Measurements from ENCODE around the gene TPO. TPM values are rescaled to one million over a fixed set of nuclear protein-coding genes. Genes with fewer than 3 reads are reported as not detected.
"Not testable (repeated sequence)": the region's sequence is repeated elsewhere in the genome, so short reads cannot be mapped to it uniquely, and the experiment has no call there.

TPO gene
- polyA plus RNA-seq, 1 donor, result 0.20 TPM

GRCh38 chr2:1553671-1554295, 140.5 kb downstream of the TPO start:
- DNase-seq, result no peak

DNA sequence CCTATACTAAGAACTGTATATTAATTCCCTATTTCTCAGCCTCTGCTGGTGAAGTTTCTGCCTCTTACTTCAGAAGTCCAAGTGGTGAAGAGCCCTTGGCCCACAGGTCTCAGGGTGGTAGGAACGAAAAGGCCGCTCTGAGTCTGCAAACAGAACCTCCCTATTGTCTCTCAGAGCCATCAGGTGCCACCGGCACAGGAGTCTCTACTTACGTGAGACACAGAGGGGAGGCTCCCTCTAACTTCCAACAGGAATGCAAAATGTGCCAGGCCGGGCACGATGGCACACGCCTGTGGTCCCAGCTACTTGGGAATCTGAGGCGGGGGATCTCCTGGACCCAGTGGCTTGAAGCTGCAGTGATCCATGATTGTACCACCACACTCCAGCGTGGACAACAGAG, 143.0 kb downstream of the TPO start:
- no peak for DNase-seq

GRCh38 chr2:1556776-1557466, 143.7 kb downstream of the TPO start:
- DNase-seq, result no peak

GRCh38 chr2:1557467-1557820, 144.2 kb downstream of the TPO start:
- DNase-seq, result no peak

- DNase-seq, result no peak
Observed at GRCh38 chr2:1559589-1560175, 146.4 kb downstream of the TPO start.

- no peak for DNase-seq
Observed at GRCh38 chr2:1561259-1561658, 148.0 kb downstream of the TPO start.

GRCh38 chr2:1561811-1562421, 148.7 kb downstream of the TPO start:
- DNase-seq, result no peak

DNA sequence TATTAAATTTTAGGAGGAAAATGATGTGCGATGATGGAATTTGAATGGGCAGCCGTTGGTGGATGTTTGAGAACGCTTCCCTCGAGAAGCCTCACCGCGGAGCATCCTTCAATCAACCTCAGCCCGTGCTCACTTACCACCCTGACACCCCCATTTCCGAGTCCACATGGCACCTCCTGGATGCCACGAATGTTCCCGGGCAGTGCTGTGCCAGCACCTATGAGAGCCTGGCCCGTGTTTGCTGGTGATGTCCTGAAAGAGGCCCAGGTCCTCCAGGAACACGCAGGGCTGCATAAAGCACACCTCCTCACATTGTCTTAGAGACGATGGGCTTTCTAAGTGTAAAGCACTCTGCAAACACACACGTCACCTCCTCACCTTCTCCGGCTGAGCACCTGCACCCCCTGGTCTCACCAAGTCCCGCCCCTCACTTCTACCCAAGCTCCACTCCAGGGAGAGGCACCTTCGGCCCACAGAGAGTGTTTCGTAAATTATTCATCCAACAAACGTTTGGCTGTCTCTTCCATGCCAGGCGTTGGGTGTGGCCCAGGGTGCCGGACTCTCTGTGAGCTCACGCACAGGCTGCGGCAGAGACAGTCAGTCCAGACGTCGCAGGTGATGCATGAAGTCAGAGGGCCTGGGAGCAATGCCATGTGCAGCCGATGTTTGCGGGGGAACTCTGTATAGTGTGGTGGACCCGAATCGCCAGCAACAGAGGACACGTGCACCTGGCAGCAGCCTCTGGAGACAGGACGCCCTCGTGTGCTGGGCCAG, 150.0 kb downstream of the TPO start:
- DNase-seq, result no peak

DNA sequence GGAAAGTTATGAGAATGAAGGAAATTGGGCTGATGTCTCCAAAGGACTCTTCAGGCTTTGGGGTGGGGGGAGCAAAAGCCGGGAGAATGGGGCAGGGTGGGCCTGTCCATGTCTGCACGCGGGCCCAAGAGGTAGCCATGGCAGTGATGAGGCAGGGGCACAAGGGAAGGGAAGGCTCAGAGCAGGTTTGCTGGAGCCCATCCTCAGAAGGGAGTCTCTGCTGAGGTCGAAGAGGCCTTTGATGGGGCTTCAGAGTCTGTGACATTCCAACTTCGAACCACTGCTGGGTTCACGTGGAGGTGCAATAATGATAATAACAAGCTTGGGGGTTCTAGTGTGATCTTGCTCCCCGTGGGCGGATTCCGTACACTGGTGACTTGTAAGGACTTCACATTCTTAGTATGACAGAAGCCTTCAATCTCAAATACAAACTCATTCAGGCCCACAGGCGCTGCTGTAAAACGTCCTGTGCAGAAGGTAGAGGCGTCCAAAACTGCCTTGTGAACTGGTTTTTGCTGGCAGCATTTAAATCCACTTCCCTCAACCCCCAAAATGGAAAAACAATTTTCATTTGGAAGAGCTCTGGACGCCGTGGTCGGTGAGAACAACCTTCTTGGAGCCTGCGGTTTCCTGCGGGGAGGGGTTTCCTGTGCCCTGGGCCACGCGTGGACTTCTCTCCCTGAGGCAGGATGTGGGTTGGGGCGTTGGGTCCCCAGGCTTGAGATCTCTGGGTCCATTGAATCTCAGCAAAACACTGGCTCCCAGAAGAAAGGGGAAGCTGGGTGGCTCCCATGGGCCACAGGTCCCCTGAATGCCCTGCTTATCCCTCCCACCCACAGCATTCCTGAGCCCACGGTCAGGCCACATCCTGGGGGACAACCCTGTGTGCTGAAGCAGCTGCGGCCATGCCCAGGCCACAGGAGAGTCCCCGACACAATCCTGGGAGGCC, 151.0 kb downstream of the TPO start:
- DNase-seq, result no peak

- no peak for DNase-seq
Observed at GRCh38 chr2:1567556-1568344, 154.5 kb downstream of the TPO start.

DNA sequence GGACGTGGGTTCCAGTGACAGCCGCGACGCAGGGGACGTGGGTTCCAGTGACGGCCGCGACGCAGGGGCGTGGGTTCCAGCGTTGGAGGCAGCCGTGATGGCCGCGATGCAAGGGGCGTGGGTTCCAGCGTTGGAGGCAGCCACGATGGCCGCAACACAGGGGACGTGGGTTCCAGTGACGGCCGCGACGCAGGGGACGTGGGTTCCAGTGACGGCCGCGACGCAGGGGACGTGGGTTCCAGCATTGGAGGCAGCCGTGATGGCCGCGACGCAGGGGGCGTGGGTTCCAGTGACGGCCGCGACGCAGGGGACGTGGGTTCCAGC, 155.0 kb downstream of the TPO start:
- DNase-seq, result not testable (repeated sequence)

DNA sequence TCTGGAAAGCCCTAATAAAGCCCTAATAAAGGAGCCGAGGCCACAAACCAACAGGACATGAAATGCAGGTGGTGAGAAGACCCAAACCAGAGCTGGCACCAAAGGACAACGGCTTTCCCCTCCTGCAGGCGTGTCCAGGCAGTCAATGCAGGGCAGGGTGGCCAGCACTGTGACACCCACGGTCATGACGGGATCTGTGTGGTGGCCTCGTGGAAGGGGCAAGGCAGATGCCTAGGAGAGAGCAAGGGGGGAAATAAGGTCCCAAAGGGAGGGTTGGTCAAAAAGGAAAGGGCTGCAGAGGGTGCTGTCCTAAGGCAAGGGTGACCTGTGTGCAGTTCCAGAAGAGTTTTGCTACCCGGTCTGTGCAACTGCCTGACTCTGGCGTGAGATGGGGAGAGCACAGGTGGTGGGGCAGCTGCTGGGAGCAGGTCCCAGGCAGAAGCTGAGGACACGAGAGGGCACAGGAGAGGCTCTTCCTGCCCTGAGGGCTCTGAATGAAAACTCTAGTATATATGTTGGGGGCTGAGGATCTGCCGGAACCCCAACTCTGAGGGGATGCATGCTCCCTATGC, 156.7 kb downstream of the TPO start:
- DNase-seq, result no peak

GRCh38 chr2:1571477-1572417, 158.5 kb downstream of the TPO start:
- DNase-seq, result no peak

GRCh38 chr2:1572638-1573037, 159.4 kb downstream of the TPO start:
- no peak for DNase-seq

- no peak for DNase-seq
Observed at GRCh38 chr2:1577846-1578245, 164.6 kb downstream of the TPO start.

GRCh38 chr2:1581257-1581964, 168.1 kb downstream of the TPO start:
- DNase-seq, result not testable (repeated sequence)

DNA sequence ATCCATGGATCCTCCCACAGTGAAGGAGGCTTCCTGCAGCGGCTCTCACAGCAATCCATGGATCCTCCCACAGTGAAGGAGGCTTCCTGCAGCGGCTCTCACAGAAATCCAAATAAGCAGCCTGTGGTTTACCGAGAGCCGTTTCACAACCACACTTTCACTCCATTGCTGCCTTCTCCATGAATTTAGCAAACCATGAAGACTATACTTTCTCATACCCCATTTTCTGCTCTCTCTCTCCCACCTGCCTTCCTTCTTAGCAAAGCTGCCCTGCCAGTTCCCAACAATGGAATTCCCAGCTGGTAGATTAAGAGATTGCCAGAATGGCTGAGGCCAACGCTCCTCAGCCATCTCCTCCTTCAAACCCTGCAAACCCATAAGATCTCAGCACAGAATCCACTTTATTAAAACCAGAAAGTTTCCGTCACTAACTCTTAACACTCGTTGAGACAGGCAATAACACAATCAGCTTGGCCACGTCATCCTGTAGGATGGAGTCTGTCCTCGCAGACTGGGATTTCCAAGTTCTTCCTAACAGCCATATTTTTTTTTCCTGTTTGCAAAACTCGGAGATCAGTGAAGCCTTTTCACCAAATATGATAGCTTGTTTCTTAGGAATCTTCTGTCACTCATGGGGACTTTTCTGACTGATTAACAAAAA, 168.8 kb downstream of the TPO start:
- DNase-seq, result no peak

DNA sequence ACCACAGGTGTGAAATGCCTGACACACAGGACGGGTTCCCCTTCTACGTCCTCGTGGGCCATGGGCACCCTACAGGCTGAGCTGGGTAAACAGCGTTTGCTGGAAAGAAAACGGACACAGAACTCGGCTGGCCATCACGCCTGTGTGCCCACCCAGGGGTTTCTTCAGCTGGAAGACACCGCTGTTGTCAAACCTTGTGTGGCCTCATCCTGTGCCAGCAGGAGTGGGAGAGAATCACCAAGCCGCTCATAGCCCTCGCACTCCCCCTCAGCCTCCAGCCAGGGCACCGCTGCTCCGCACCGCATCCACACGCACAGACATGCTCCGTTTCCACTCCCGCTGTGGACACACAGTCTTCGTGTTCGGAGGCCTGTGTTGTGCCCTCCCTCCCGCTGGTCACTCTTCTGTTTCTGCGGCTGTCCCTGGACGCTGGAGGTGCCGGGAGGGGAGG, 169.7 kb downstream of the TPO start:
- no peak for DNase-seq
